MCF 10A (cell line): ENCODE measurements around the gene HIF1AN. TPM values are rescaled to one million over a fixed set of nuclear protein-coding genes. Genes with fewer than 3 reads are reported as not detected.

Experiments used
- Bru-seq: library from RNA; stranded (reverse); fragments of 400-500 nt; gene quantifications from one replicate; lab custom pipeline; 2021; lab: Mats Ljungman, UMichigan
- BruChase-seq, 2 experiments: library from RNA; stranded (reverse); fragments of 400-500 nt; gene quantifications; one replicate each; lab custom pipeline; 2021; lab: Mats Ljungman, UMichigan
- BruUV-seq: library from RNA; stranded (reverse); fragments of 400-500 nt; replicated peaks from 2 replicates; lab custom pipeline; 2021; lab: Mats Ljungman, UMichigan
- CTCF ChIA-PET: fragments of 300-600 bp; sonication (Branson Sonifier 250); formaldehyde crosslinking; extraction: SDS; loops from one replicate; lab custom pipeline; 2021; ENCODE audit warnings: antibody characterized with exemption, inconsistent platforms; lab: Yijun Ruan, JAX
- POLR2A ChIA-PET: fragments of 300-600, 350-650 bp; sonication (Branson Sonifier 250); formaldehyde crosslinking; extraction: SDS; loops from one replicate; lab custom pipeline; 2020; ENCODE audit warnings: antibody characterized with exemption, inconsistent platforms; lab: Yijun Ruan, JAX
- DNase-seq: peaks from one replicate; pipeline ENCODE4 v3.0.0-alpha.2; 2018; ENCODE audit not compliant: unreplicated experiment
- H3K27ac Mint-ChIP-seq: one replicate; pipeline ENCODE4 v1.8.0; 2022; ENCODE audit warnings: mild to moderate bottlenecking, low read depth, mixed read lengths; ENCODE audit not compliant: unreplicated experiment
- H3K27me3 Mint-ChIP-seq: one replicate; pipeline ENCODE4 v1.8.0; 2022; ENCODE audit warnings: mixed read lengths; ENCODE audit not compliant: insufficient read depth, unreplicated experiment
- H3K36me3 Mint-ChIP-seq: one replicate; pipeline ENCODE4 v1.8.0; 2022; ENCODE audit warnings: mild to moderate bottlenecking, moderate library complexity, mixed read lengths; ENCODE audit not compliant: insufficient read depth, unreplicated experiment
- H3K4me1 Mint-ChIP-seq: one replicate; pipeline ENCODE4 v1.8.0; 2022; ENCODE audit warnings: mixed read lengths; ENCODE audit not compliant: insufficient read depth, unreplicated experiment
- H3K4me3 Mint-ChIP-seq: one replicate; pipeline ENCODE4 v1.8.0; 2022; ENCODE audit warnings: mild to moderate bottlenecking, moderate library complexity, mixed read lengths; ENCODE audit not compliant: unreplicated experiment
- H3K9me3 Mint-ChIP-seq: one replicate; pipeline ENCODE4 v1.8.0; 2022; ENCODE audit warnings: mixed read lengths; ENCODE audit not compliant: unreplicated experiment
- intact Hi-C: fragments of 100-400 bp; cut with micrococcal nuclease; formaldehyde crosslinking; loops from 2 replicates; pipeline ENCODE4 v1.14.1; 2022
- long read RNA-seq: library from polyadenylated mRNA; stranded (forward); transcript quantifications from one replicate; pipeline ENCODE4 v2.0.0, GENCODE V29; 2022
- total RNA-seq: library from RNA; stranded (reverse); gene quantifications from 2 replicates; pipeline ENCODE4 v1.2.3, GENCODE V29; 2022
- TF ChIP-seq, protein P1 (sequence below): fragments of 200-600 bp; IDR thresholded peaks from one replicate; pipeline ENCODE4 v1.8.0; 2022; ENCODE audit warnings: antibody characterized with exemption, mild to moderate bottlenecking; ENCODE audit not compliant: unreplicated experiment

Gene HIF1AN
- 40.1 and 41.0 TPM in 2 replicates for total RNA-seq
- percentile 84 among the genes with signal in this experiment for Bru-seq, nascent RNA
- percentile 97 among the genes with signal in this experiment for BruChase-seq, experiment 1, labeled RNA remaining after a 6-hour chase
- BruChase-seq, experiment 2, labeled RNA remaining after a 2-hour chase = percentile 93 among the genes with signal in this experiment
- long read RNA-seq, full-length matches to known transcripts = 94 of 126 reads
- long read RNA-seq, partial matches to known transcripts = 11 of 126 reads
- long read RNA-seq, other reads (novel, unspliced or antisense) = 21 of 126 reads

DNA sequence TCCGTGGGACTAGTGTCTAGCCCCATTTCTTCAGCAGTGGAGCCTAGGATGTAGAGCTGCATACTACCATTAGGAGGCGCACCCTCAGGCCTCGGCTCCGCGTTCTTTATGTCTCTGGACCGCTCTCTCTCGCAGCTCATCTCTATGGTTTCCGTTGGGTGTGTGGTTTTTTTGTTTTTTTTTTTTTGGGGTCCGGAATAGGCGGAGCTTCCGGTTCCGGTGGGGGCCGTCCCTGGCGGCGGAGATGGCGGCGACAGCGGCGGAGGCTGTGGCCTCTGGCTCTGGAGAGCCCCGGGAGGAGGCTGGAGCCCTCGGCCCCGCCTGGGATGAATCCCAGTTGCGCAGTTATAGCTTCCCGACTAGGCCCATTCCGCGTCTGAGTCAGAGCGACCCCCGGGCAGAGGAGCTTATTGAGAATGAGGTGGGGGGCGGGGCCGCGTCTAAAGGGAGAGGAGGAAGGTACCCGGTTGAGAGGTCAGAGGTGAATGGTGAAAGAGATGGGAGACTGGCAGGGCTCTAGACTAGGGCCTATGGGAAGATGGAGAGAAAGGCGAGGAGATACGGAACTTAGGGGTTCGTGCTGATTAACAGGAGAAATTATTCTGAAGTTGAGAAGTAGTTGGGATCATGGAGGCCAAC lies at the start of gene HIF1AN:
TSS of gene HIF1AN (plus strand) at position 229 of the 639 bp plus-strand sequence. CDS start at position 245, 16 bp downstream.
- DNase-seq = peak; percentile 94
- no peak within 1 kb of the TSS for H3K4me3 Mint-ChIP-seq
- no TSS peak for BruUV-seq
- peaks cover 38% of the 10 kb centered on the region for H3K36me3 Mint-ChIP-seq
- no peaks in the 10 kb centered on the region for H3K27me3 Mint-ChIP-seq
- POLR2A ChIA-PET = interaction anchor here (0.6 to 2.6 kb wide), 16 partner anchors 9 to 520 kb away, joined by 3 to 14 read pairs (median 4); partner anchors contain the start of gene SLF2
- peaks cover 7% of the 10 kb centered on the region for H3K4me1 Mint-ChIP-seq
- TF ChIP-seq, protein P1, sequence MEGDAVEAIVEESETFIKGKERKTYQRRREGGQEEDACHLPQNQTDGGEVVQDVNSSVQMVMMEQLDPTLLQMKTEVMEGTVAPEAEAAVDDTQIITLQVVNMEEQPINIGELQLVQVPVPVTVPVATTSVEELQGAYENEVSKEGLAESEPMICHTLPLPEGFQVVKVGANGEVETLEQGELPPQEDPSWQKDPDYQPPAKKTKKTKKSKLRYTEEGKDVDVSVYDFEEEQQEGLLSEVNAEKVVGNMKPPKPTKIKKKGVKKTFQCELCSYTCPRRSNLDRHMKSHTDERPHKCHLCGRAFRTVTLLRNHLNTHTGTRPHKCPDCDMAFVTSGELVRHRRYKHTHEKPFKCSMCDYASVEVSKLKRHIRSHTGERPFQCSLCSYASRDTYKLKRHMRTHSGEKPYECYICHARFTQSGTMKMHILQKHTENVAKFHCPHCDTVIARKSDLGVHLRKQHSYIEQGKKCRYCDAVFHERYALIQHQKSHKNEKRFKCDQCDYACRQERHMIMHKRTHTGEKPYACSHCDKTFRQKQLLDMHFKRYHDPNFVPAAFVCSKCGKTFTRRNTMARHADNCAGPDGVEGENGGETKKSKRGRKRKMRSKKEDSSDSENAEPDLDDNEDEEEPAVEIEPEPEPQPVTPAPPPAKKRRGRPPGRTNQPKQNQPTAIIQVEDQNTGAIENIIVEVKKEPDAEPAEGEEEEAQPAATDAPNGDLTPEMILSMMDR = peak; percentile 87
- H3K9me3 Mint-ChIP-seq = no peaks in the 10 kb centered on the region
- intact Hi-C loops = loop anchor here (10.0 kb wide), 1 partner anchor 339 kb away; no protein-coding TSS in a partner anchor
- H3K27ac Mint-ChIP-seq = no peak within 1 kb of the TSS
- CTCF ChIA-PET = interaction anchor here (0.6 to 3.5 kb wide), 26 partner anchors 9 to 545 kb away, joined by 3 to 24 read pairs (median 4); no protein-coding TSS in a partner anchor

DNA sequence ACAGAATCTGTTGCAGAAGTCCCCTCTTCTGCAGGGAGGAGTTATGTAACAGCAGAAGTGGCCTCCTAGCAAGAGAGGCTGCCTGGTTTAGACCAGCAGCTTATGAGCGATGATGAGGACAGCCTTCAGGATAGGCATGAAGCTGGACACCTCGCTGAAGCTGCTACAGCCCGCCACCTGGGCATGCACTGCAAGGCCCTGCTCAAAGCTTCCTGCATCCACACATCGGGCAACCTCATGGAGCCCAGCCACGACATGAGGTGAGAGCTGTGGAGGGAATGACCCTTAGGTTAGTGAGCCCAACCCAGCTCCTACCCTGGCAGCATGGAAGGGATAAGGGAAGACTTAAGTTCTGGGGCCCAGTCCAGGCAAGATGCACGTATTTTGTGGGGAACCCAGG lies 48.2 kb upstream of the HIF1AN start:
- POLR2A ChIA-PET = no interaction called here
- H3K36me3 Mint-ChIP-seq = peaks cover 19% of the 10 kb centered on the region
- H3K9me3 Mint-ChIP-seq = no peaks in the 10 kb centered on the region
- no TSS peak for BruUV-seq
- CTCF ChIA-PET = interaction anchor here (0.5 to 1.1 kb wide), 6 partner anchors 10 to 150 kb away, joined by 3 read pairs; no protein-coding TSS in a partner anchor
- H3K4me1 Mint-ChIP-seq = no peaks in the 10 kb centered on the region
- TF ChIP-seq, protein P1 = no peak
- H3K27ac Mint-ChIP-seq = no peak overlapping the region
- no peaks in the 10 kb centered on the region for H3K27me3 Mint-ChIP-seq
- intact Hi-C loops = no loop called here
- no peak overlapping the region for H3K4me3 Mint-ChIP-seq
- DNase-seq = no peak

DNA sequence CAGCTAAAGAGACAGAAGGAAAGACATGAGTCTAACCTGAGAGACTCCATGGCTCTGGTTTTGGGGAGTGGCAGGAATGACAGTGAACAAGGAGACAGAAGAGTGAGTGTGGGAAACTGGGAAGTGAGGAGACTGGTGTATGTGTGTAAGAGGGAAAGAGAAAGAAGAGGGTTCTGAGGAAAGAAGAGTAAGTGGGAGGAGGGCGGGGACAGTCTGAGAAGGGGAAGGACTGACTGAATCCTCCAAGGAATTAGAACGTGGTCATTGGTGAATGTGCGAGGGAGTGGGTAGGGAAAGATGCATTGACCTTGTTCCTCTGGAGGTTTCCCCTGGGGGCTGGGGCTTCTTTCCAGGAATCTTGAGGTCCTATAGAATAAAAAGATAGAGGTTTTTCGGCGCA lies 46.3 kb upstream of the HIF1AN start:
- no TSS peak for BruUV-seq
- TF ChIP-seq, protein P1 = no peak
- no peaks in the 10 kb centered on the region for H3K4me1 Mint-ChIP-seq
- H3K27me3 Mint-ChIP-seq = no peaks in the 10 kb centered on the region
- POLR2A ChIA-PET = interaction anchor here (0.5 kb wide), 1 partner anchor 76 kb away, joined by 3 read pairs; no protein-coding TSS in a partner anchor
- CTCF ChIA-PET = interaction anchor here (1.0 kb wide), 1 partner anchor 29 kb away, joined by 3 read pairs; no protein-coding TSS in a partner anchor
- no peaks in the 10 kb centered on the region for H3K9me3 Mint-ChIP-seq
- H3K27ac Mint-ChIP-seq = no peak overlapping the region
- intact Hi-C loops = no loop called here
- no peak for DNase-seq
- H3K36me3 Mint-ChIP-seq = peaks cover 26% of the 10 kb centered on the region
- H3K4me3 Mint-ChIP-seq = no peak overlapping the region

DNA sequence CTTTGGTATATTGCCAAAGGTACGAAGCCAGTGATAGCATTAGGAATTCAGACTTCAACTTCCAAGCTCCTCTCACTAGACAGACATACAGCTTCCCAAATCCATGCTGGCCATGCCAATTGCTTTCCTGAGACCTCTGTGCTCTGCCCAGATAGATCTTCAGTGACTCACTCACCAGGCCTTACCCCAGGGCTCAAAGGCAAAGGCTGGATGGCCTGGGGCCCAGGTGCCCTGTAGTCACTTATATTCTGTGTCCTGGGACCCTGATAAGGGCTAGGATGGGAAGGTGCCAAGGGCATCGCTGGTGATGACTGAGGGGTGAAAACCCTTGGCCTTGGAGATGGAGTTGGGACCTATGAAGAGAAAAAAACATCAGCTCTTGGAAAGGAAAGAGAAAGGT lies 45.2 kb upstream of the HIF1AN start:
- TF ChIP-seq, protein P1 = no peak
- Mint-ChIP-seq H3K4me1 (no peaks in the 10 kb centered on the region), H3K27ac (no peak overlapping the region)

More for the DNA sequence above, 45.2 kb upstream of the HIF1AN start:
- no peaks in the 10 kb centered on the region for H3K9me3 Mint-ChIP-seq
- no peak overlapping the region for H3K4me3 Mint-ChIP-seq
- no peaks in the 10 kb centered on the region for H3K27me3 Mint-ChIP-seq
- intact Hi-C loops = no loop called here
- ChIA-PET CTCF (interaction anchor here (0.6 to 1.3 kb wide), 3 partner anchors 9 to 380 kb away, joined by 3 to 4 read pairs (median 3); no protein-coding TSS in a partner anchor), POLR2A (no interaction called here)
- DNase-seq = no peak
- peaks cover 26% of the 10 kb centered on the region for H3K36me3 Mint-ChIP-seq
- BruUV-seq = no TSS peak
